ENCODE results near the gene GPR137B.
"Not testable (repeated sequence)": the region's sequence is repeated elsewhere in the genome, so short reads cannot be mapped to it uniquely, and the experiment has no call there.

Gene GPR137B

GRCh38 chr1:236188084-236188483, 45.7 kb downstream of the GPR137B start:
- not testable (repeated sequence) for DNase-seq

DNA sequence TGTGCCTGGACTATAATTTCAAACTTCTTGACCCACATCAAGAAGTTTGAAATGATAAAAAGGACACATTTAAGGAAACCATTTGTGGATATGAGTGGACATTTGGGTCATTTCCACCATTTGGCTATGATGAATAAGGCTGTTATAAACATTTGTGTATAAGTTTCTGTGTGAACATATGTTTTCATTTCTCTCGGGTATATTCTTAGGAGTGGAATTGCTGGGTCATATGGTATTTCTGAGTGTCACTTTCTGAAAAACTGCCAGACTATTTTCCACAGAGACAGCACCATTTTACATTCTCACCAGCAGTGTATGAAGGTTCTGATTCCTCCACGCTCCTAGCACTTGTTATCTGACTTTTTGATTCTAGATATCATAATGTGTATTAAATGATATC, 50.8 kb downstream of the GPR137B start:
- no peak for DNase-seq

DNA sequence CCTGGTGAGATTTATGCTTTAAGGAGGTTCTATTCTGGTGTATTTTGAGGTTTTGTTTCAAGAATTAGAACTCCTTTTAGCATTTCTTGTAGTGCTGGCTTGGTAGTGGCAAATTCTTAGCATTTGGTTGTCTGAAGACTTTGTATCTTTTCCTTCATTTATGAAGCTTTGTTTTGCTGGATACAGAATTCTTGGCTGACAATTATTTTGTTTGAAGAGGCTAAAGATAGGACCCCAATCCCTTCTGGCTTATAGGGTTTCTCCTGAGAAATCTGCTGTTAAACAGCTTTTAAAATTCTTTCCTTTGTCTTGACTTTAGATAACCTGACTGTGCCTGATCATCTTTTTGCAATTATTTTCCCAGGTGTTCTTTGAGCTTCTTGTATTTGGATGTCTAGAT, 58.6 kb downstream of the GPR137B start:
- DNase-seq = no peak

- no peak for DNase-seq
Observed at GRCh38 chr1:236201786-236202185, 59.4 kb downstream of the GPR137B start.

DNA sequence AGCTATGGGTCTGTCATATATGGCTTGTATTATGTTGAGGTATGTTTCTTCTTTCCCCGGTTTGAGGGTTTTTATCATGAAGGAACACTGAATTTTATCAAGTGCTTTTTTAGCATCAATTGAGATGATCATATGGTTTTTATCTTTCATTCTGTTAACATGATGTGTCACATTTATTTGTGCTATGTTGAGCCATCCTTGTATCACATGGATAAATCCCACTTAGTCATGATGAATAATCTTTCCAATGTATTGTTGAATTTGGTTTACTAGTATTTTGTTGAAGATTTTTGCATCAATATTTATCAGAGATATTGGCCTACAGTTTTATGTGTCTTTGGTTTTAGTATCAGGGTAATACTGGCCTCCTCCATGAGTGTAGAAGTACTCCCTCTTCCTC, 61.7 kb downstream of the GPR137B start:
- DNase-seq = no peak

- no peak for DNase-seq
Observed at GRCh38 chr1:236204656-236205055, 62.3 kb downstream of the GPR137B start.

- peak in 6 of 56 donors; percentile 1 to 10 (median 3) for DNase-seq
Observed at GRCh38 chr1:236206548-236206947, 64.2 kb downstream of the GPR137B start.

GRCh38 chr1:236207121-236207520, 64.8 kb downstream of the GPR137B start:
- no peak for DNase-seq

GRCh38 chr1:236207569-236207968, 65.2 kb downstream of the GPR137B start:
- DNase-seq = no peak

DNA sequence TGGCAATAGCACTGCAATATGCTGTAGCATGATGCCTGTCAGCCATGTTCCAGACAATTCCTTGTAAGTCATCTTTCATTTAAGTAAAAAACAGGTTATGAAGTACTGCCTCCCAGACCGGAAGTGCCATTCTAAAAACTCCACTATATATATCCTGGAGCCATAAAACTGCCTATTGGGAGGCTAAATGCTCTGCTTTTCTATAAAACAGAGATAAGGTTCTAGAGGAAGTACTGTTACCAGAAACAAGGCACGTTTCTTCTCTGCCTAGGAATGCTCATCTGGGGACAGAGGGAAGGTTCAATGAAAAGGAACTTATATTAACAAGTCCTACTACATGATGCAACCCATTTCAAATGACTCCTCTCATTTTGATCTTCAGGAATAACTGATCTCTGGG, 66.8 kb downstream of the GPR137B start:
- no peak for DNase-seq

GRCh38 chr1:236209713-236210112, 67.4 kb downstream of the GPR137B start:
- no peak for DNase-seq

DNA sequence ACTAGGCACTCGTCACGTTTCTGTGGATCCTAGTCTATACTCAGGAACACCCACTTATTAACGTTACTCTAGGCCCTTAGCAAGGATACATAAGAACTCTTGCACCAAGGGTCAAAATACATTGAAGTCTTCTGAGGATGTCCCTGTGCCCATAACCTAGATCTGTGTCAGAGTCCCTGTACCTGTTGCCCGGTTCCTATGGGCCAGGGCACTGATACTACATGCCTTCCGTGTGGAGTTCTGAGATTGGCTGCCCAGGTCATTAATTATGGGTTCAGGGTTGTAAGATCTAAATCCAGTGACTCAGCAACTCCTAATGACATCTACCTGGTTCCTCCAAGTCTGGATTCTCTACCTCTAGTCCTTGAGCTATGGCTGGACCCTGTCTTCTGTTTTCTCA, 69.5 kb downstream of the GPR137B start:
- no peak for DNase-seq

GRCh38 chr1:236213534-236213933, 71.2 kb downstream of the GPR137B start:
- DNase-seq = no peak

DNA sequence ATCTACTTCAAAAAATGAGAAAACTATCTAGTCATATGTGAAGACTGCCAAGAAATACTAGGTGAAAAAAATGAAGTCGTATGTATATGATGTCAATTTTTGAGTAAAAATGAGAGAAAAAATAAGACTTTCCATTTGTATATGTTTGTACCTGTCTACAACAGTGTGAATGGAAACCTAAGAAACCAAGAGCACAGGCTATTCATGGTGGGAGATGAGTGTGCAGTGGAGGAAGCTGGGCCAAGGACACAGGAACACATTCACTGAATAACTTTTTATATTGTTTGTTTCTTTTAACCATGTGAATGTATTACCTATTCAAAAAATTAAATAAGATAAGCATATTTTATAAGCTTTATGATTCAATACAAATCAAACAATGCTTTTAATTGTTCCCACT, 72.4 kb downstream of the GPR137B start:
- no peak for DNase-seq

GRCh38 chr1:236220473-236220872, 78.1 kb downstream of the GPR137B start:
- DNase-seq = no peak

GRCh38 chr1:236222632-236223031, 80.3 kb downstream of the GPR137B start:
- DNase-seq = no peak

- no peak for DNase-seq
Observed at GRCh38 chr1:236228411-236228810, 86.1 kb downstream of the GPR137B start.

GRCh38 chr1:236235116-236235515, 92.8 kb downstream of the GPR137B start:
- no peak for DNase-seq

DNA sequence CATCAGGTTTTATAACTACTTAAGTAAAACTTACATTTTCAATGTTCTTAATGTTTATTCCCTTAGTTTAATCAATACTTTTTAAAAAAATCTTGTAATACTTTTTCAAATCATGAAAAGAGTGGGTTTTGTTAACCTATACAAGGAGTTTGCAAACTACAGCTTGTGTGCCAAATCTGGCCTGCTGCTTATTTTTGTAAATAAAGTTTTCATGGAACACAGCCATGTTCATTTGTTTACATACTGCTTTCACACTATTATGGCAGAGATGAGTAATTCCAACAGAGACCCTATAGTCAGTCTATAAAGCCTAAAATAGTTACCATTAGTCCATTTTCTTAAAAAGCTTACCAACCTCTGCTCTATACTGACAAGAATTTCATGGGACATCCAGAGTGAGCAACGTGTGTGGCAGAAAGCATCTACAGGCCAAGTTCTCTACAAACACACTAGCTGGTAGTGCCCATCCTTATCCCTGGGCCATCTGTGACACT, 96.8 kb downstream of the GPR137B start:
- DNase-seq = no peak

- no peak for DNase-seq
Observed at GRCh38 chr1:236240675-236241074, 98.3 kb downstream of the GPR137B start.

- no peak for DNase-seq
Observed at GRCh38 chr1:236242568-236242967, 100.2 kb downstream of the GPR137B start.

- DNase-seq = no peak
Observed at GRCh38 chr1:236247286-236247685, 104.9 kb downstream of the GPR137B start.

DNA sequence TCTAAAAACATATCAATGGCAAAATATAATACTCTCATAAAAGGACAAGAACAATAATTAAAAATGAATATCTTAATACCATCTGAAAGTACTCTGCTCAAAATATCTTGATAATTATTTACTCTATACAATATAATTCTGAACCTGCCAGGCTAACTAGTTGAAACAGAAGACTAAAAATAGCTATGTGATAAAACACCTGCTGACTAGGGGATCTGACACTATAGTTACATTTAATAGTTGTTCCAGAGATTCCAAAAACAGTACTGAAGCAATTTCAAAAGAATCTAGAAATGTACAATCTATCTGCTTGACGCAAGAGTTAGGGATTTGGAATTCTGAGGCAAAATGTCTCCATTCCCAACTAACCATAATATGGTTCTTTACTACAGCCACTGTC, 109.2 kb downstream of the GPR137B start:
- no peak for DNase-seq

DNA sequence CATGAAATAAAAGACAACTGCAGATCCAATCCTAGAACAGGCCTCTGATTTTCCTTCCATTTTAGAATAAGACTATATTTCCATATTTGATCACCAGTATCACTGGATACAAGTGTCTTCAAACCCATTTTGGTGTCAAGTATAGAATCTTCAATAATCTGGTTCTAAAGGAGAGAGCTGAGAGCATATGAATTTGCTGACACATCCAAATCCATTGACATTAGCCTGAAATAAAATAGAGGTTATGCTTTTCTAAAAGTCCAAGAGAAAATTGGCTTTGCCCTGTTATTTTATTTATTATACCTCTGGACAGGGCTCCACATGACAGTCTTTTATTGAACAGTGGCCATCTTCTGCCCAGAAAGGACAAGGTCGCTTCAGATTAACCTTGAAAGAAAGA, 110.8 kb downstream of the GPR137B start:
- DNase-seq = no peak
